ENCODE measurements around the gene HPRT1.

DNA sequence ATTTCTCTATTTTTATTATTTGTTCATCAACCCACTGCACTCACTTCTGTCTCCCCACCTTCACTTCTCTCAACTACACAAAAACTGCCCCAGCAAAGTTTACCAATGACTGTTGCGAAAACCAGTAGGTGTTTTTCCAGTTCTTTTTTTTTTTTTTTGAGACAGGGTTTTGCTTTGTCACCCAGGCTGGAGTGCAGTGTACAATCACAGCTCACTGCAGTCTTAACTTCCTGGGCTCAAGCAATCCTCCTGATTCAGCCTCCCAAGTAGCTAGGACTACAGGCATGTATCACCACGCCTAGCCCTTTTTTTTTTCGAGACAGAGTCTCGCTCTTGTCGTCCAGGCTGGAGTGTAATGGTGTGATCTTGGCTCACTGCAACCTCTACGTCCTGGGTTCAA is 24.1 kb upstream of the HPRT1 start:
- no peak for TF ChIP-seq ZNF423 (CRISPR knock-in tag; IDR thresholded peaks at IDR 0.05)
- TF ChIP-seq, protein P1, sequence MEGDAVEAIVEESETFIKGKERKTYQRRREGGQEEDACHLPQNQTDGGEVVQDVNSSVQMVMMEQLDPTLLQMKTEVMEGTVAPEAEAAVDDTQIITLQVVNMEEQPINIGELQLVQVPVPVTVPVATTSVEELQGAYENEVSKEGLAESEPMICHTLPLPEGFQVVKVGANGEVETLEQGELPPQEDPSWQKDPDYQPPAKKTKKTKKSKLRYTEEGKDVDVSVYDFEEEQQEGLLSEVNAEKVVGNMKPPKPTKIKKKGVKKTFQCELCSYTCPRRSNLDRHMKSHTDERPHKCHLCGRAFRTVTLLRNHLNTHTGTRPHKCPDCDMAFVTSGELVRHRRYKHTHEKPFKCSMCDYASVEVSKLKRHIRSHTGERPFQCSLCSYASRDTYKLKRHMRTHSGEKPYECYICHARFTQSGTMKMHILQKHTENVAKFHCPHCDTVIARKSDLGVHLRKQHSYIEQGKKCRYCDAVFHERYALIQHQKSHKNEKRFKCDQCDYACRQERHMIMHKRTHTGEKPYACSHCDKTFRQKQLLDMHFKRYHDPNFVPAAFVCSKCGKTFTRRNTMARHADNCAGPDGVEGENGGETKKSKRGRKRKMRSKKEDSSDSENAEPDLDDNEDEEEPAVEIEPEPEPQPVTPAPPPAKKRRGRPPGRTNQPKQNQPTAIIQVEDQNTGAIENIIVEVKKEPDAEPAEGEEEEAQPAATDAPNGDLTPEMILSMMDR (IDR thresholded peaks at IDR 0.05), result no peak
